Endothelial cell of umbilical vein (primary cell): ENCODE measurements around the gene GALK2.

Experiments used
- POLR2A ChIP-seq: IDR thresholded peaks from 2 replicates; pipeline ENCODE4 v1.6.1; 2012; ENCODE audit warnings: low read depth, mild to moderate bottlenecking, control low read depth, low read length
- TF ChIP-seq, protein P1 (sequence below), 2 donors: IDR thresholded peaks; 1 replicate in 1 of 2; 2 replicates in 1 of 2; pipeline ENCODE4 v1.5.1; 2011; ENCODE audit warnings: low read length in 2 of 2, mild to moderate bottlenecking in 2 of 2, moderate library complexity in 2 of 2, control low read depth in 1 of 2, inconsistent platforms in 1 of 2, low read depth in 1 of 2; ENCODE audit not compliant: insufficient read depth in 1 of 2; ENCODE audit errors: extremely low read depth in 1 of 2

DNA sequence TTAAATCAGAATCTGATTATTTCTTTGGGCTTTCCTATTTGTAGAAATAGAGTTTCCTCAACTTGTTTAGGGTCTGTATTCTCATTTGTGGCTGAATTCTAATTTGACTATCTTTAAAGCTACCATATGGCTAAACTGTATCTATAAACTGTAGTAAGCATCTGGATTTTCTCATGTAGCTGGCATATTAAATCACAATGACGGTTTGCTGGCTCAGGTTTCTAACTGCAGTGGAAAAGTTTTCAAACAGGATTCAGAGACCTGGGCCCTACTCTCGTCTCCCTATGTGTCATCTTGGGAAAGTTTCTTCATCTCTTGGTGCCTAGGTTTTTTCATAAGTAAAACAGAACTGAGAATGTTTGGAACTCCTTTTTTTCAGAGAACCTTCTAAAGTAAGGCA lies 68.3 kb downstream of the GALK2 start:
- TF ChIP-seq, protein P1, sequence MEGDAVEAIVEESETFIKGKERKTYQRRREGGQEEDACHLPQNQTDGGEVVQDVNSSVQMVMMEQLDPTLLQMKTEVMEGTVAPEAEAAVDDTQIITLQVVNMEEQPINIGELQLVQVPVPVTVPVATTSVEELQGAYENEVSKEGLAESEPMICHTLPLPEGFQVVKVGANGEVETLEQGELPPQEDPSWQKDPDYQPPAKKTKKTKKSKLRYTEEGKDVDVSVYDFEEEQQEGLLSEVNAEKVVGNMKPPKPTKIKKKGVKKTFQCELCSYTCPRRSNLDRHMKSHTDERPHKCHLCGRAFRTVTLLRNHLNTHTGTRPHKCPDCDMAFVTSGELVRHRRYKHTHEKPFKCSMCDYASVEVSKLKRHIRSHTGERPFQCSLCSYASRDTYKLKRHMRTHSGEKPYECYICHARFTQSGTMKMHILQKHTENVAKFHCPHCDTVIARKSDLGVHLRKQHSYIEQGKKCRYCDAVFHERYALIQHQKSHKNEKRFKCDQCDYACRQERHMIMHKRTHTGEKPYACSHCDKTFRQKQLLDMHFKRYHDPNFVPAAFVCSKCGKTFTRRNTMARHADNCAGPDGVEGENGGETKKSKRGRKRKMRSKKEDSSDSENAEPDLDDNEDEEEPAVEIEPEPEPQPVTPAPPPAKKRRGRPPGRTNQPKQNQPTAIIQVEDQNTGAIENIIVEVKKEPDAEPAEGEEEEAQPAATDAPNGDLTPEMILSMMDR (IDR thresholded peaks at IDR 0.05; ENCODE audit: extremely low read depth in 1 of 2, insufficient read depth in 1 of 2, low read depth in 1 of 2, low read length in 2 of 2) = no peak
- no peak for TF ChIP-seq POLR2A
